Uterus (tissue), 2 donors: ENCODE measurements around the gene FAIM2.
"Not testable (repeated sequence)": the region's sequence is repeated elsewhere in the genome, so short reads cannot be mapped to it uniquely, and the experiment has no call there.

Experiments
- CTCF ChIP-seq, 4 experiments: fragments of 200-600 bp in 2 of 4; fragments of 450-650 bp in 2 of 4; sonication (generic) in 2 of 4; IDR thresholded peaks; one replicate each; pipeline ENCODE4 v1.5.1; 2016 to 2019; ENCODE audit warnings: antibody characterized with exemption in 4 of 4, mild to moderate bottlenecking in 2 of 4, moderate library complexity in 1 of 4
- POLR2A ChIP-seq, 2 donors: fragments of 450-650 bp; IDR thresholded peaks; one replicate each; pipeline ENCODE4 v1.6.1; 2016; ENCODE audit warnings: antibody characterized with exemption in 2 of 2, mild to moderate bottlenecking in 1 of 2, moderate library complexity in 1 of 2

GRCh38 chr12:49879065-49879464 is 24.6 kb downstream of the FAIM2 start:
- TF ChIP-seq CTCF, POLR2A (IDR thresholded peaks at IDR 0.05): not testable (repeated sequence)
